ENCODE measurements around the gene CYP2S1.
"Not testable (repeated sequence)": the region's sequence is repeated elsewhere in the genome, so short reads cannot be mapped to it uniquely, and the experiment has no call there.

CYP2S1 gene

DNA sequence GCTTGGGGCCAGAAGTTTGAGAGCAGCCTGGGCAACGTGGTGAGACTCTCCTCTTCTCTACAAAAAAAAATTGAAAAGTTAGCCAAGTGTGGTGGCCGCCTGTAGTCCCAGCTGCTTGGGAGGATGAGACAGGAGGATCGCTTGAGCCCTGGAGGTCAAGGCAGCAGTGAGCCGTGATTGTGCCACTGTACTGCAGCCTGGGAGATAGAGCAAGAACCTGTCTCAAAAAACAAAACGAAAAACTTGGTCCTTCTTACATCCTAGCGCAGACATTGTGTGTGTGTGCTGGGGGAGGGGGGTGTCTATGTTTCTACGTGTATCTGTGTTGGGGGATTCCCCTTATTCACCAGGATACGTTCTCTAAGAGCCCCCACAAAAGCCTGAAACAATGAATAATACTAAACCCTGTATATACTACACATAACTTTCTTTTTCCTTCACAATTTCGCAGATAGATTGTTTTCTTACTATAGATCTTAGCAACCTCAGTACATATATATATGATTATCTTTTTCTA is 33.9 kb downstream of the CYP2S1 start:
- no peak for DNase-seq

DNA sequence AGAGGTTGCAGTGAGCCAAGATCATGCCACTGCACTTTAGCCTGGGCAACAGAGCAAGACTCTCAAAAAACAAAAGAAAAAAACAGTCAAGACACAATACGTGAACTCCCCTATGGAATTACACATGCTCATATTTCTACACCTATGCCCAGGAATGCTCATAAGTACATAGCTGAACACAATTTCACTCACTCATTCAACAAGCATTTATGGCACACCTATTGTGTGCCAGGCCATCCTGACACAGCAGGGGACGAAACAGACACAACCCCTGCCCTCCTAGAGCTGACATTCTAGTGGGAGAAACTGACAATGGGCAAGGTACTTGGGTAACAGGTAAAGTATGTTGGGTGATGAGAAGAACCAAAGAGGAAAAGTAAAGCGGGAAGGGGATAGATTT is 35.5 kb downstream of the CYP2S1 start:
- DNase-seq: no peak

DNA sequence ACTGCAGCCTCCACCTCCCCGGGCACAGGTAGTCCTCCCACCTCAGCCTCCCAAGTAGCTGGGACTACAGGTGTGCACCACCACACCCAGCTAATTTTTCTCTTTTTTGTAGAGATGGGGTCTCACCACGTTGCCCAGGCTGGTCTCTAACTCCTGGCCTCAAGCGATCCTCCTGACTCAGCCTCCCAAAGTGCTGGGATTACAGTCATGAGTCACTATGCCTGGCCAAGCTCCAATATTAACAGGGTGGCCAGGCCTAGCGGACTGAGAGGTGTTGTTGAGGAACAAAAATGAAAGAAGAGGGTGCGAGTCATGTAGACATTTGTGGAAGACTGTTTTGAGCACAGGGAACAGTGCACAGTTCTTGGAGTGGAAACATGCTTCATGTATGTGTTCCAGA is 36.3 kb downstream of the CYP2S1 start:
- not testable (repeated sequence) for DNase-seq

DNA sequence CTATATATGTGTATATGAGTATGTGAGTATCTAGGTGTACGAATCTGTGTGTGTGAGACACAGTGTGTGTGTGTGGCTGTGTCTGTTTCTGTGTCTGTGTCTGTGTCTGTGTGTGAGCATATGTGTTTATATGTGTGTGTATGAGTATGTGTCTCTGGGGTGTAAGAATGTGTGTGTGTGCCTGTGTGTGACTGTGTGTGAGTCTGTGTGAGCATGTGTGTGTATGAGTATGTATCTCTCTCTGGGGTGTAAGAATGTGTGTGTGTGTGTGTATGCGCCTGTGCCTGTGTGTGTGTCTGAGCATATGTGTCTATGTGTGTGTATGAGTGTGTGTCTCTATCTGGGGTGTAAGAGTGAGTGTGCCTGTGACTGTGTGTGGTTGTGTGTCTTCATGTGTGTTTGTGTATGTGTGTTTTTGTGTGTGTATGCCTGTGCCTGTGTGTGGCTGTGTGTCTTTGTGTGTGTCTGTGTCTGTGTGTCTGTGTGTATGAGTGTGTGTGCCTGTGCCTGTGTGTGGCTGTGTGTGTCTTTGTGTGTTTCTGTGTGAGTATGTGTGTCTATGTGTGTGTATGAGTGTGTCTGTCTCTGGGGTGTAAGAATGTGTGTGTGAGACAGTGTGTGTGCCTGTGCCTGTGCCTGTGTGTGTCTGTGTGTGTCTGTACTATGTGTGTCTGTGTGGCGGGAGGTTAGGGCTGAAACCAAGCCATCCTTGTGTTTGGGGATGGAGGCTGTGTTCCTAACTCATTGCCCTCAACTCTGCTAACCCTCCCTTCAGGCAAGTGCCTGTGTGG is 37.2 kb downstream of the CYP2S1 start:
- DNase-seq: no peak

DNA sequence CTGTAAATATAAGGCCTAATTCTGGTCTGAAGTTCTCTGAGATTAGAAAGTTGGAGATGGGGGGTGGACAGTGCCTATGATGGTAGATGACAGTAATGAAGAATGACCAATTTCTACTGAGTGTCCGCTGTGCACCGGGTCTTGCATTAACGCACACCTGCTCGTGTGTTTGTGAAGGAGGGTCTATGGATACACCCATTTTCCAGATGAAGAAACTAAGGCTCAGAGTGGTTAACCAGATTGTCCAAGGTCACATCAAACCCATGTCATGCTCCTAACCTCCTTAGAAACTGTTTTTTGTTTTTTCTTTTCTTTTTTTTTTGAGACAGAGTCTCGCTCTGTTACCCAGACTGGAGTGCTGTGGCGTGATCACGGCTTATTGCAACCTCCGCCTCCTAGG is 39.7 kb downstream of the CYP2S1 start:
- no peak for DNase-seq

DNA sequence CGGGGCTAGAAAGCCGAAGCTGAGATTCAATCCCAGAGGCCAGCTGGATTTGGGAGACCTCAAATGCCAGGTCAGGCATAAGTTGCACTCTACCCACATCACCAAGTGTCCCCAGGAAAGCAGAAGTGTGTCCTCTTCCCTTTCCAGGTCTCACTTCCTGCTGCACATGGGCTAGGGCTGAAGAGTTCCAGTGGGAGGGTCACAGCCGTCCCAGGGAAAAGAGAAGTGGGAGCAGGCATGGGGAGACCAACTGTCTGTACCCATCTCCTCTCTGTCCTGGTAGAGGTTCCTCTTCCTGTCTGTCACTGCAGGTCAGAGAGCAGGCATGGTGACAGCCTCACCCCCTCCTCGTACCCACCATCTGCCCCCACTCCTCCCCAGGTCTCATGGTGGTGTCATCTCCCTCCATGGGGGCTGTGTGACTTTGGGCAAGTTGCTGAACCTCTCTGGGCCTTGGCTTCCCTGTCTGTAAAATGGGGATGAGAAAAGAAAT is 40.8 kb downstream of the CYP2S1 start:
- DNase-seq: peak; percentile 17 to 21

DNA sequence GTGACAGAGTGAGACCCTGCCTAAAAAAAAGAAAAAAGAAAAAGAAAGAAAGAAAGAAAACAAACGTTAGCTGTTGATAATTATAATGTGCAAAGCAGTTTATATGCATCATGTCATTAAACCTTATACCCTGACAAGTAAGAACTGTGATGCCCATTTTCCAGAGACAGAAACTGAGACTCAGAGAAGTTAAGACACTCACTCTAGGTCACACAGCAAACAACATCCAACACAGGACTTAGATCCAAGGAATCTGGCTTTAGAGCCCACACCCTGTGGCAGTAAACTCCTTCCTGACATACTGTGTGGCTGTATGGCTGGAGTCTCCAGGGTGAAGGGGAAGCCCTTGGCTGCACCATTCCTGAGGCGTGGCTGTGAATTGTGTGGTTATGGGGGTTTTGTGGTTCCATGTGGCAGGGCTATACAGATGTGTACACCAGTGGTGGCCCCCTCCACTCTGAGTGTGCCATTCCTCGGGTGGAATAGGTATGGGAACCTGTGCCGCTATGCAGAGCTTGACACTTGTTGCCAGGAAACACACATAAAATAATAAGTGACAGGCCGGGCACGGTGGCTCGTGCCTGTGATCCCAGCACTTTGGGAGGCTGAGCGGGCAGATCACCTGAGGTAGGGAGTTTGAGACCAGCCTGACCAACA is 41.6 kb downstream of the CYP2S1 start:
- no peak for DNase-seq

DNA sequence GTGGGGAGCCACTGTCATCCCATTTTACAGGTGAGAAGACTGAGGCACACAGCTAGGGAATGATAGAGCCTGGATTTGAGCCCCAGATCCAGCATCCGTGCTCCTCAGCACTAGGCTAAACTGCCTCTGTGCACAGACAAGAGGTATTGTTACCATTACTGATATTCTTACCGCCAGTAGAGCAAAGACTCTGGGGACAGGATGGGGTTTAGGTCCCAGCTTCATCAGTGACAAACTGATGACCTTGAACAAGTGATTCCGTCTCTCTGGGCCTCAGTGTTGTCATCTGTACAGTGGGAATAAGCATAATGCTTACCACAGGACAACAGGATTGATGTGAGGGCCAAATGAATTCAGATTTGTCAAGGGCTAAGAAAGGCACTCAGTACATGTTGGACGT is 42.5 kb downstream of the CYP2S1 start:
- DNase-seq: no peak

DNA sequence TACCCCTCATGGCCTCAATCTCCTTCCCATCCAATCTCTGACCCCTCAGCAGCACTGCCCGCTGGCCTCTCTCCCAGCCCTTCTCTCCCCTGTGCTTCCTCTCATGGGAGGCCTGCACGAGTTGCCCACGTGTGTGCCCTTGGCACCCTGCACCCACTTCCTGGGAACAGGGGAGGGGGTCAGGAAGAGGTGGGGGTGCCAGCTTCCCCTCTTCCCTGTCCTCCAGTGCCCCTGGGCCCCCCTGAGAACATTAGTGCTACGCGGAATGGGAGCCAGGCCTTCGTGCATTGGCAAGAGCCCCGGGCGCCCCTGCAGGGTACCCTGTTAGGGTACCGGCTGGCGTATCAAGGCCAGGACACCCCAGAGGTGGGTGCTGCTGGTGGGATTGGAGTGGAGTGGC is 45.2 kb downstream of the CYP2S1 start:
- DNase-seq: peak in 1 of 2 donors; percentile 12

DNA sequence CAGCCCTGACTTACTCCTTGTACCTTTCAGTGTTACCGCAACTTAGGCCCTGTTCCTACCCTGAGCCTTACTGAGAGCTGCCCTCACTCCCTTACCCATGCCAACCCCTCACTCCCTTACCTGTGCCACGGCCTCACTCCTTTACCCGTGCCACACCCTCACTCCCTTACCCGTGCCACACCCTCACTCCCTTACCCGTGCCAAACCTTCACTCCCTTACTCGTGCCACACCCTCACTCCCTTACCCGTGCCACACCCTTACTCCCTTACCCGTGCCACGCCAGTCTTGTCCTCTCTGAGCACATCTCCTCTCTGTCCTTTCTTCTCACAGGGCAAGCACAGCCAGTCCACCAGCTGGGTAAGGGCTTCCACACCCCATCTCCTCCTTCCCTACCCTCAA is 46.3 kb downstream of the CYP2S1 start:
- DNase-seq: no peak

DNA sequence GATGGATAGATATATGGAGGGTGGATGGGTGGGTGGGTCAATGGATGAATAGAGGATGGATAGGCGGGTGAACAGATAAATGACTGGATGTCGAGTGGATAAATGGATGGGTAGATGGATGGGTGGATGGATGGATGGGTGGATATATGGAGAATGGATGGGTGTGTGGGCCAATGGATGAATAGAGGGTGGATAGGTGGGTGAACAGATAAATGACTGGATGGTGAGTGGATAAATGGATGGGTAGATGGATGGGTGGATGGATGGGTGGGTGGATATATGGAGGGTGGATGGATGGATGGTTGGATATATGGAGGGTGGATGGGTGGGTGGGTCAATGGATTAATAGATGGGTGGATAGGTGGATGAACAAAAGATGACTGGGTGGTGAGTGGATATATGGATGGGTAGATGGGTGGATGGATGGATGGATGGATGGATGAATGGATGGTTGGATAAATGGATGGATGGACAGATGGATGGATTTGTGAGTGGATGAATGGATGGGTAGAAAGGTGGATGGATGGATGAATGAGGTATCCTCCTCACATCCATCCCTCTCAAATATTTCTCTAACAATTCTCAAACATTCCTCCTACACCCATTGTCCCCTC is 47.0 kb downstream of the CYP2S1 start:
- DNase-seq: no peak

DNA sequence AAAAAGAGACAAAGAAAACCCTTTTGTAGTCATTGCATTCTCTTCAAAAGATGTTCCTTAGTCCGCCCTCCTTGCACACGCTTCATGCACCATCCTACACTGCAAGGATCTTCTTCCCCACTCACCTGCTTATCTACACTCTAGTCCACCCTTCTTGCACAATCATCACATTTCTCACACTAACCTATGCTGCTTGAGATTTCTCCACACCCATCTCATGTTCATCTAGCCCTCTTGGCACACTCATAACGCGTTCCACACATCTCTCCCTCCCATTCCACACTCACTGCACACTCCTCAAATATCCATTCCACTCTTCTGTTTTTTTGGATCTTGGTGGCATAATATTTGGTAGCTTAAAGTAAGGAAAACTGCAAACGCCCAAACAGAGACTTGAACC is 48.8 kb downstream of the CYP2S1 start:
- no peak for DNase-seq

DNA sequence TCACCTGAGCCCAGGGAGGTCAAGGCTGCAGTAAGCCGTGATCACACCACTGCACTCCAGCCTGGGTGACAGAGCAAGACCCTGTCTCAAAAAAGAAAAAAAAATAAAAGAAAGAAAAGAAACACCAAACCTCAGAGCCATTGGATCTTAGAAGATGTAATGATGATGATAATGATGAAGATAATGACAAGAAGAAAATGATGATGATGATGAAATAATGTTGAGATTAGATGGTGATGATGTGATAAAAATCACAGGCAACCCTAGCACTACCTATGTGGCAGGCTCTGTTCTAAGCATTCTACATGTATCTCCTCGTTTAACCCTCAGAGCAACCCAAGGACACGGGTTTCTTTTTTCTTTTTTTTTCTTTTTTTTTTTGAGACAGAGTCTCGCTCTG is 51.1 kb downstream of the CYP2S1 start:
- DNase-seq: no peak

DNA sequence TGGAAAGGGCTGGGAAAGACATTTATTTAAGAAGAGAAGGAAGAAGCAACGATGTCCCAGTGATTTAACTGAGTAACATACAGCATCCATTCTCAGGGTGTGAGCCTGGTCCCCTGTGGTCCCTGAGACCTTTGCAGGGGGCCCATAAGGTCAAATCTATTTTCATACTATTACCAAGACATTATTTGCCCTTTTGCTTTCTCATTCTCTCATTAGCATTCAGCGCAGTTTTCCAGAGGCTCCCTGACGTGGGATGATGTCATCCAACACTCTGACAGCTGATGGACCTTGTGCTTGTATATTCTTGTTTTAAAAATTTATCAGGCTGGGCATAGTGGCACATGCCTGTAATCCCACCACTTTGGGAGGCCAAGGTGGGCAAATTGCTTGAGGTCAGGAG is 52.8 kb downstream of the CYP2S1 start:
- no peak for DNase-seq

DNA sequence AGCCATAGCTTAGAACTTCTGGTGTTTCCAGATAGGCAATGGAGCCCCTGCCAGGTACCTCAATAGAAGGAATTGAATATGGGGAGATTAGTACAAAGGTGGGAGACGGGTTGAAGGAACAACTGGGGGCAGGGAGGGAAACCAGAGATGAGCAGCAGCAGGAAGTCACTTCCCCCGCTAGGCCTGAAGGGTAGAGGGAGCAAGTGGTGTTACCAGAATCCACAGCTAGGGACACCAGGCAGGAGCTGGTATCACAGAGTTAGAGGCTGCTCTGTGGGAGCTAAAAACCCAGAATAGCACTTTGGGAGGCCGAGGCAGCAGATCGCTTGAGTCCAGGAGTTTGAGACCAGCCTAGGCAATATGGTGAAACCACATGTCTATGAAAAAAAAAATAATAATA is 55.9 kb downstream of the CYP2S1 start:
- DNase-seq: no peak

DNA sequence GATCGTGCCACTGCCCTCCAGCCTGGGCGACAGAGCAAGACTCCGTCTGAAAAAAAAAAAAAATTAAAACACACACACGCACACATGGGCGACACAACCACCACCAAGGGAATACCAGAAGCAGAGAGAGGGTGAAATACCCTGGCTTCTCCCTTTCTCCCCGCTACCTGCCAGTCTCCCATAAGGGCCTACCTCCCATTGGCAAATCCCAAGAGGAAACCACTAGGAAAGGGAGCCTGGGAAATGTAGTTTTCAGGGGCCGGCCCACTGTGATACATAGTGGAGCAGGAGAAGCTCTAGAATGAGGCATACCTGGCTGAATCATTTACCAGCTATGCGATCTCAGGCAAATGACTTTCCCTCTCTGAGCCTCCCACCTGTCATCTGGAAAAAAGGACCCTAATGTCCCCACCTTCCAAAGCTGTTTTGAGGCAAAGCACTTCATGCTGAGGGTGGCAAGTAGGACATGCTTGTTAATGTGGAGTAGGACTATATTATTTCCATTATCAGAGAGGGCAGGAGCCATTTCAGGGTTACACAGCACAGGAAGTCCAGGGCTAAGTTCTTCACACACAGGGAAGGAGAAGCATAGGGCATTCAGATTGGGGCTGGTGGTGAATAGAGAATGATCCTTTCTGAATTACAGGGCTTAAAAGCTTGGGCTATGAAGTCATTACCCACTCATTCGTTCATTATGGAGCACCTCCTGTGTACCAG is 56.8 kb downstream of the CYP2S1 start:
- DNase-seq: no peak

DNA sequence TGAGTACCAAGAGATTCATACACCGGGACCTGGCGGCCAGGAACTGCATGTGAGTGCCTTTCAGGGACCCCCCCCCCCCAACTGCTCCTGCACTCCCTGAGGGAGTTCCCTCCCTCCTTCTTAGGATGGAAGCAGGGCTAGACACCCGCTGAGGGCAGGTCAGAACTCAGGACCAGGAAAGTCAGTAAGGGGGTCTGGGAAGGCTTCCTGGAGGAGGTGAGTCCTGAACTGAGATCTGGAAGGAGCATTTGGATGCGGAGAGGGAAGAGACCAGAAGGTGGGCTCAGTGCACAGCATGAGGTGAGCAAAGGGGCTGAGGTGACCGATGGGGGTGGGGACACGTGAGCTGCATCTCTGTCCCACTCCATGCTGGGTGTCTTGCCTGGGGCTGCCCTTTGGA is 60.6 kb downstream of the CYP2S1 start:
- no peak for DNase-seq

DNA sequence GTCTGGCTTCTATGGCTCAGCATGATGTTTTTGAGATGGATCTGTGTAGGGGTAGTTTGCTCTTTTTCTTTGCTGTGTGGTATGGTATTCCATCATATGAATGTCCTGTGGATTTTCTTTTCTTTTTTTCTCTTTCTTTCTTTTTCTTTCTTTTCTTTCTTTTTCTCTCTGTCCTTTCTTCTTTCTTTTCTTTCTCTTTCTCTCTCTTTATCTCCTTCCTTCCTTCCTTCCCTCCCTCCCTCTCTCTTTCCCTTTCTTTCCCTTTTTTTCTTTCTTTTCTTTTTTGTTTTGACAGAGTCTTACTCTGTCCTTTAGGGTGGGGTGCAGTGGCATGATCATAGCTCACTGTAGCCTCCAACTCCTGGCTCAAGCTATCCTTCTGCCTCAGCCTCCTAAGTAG is 62.2 kb downstream of the CYP2S1 start:
- DNase-seq: no peak

All from hippocampal formation (tissue), 2 donors.